ENCODE data around the gene TLN1.

The TLN1 gene

DNA sequence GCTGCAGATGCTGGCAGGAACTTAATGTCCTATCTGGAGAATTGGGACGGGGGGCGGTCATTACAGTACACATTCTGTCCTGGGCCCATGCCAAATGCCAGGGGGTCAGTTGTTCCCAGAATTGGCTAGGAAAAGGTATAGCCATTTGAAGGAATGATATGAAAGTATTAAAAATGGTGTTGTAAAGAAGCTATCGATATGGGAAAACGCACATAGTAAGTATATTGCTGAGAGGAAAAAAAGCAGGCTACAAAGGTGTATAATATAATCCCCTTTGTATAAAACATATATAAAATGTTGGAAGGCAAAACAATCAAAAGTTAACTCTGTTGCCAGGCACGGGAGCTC, 66.5 kb downstream of the TLN1 start:
- ChIA-PET CTCF (interaction anchor here (0.6 to 14.5 kb wide), 8 partner anchors 10 to 296 kb away, joined by 3 to 157 read pairs (median 5); partner anchors contain the start of gene TPM2), POLR2A (interaction anchor here (1.1 to 2.9 kb wide), 12 partner anchors 13 to 149 kb away, joined by 3 to 25 read pairs (median 6); partner anchors contain the start of genes CREB3, TLN1 and TPM2)
- TF ChIP-seq ZNF544 (tag by site-specific recombination; IDR thresholded peaks at IDR 0.05), result no peak
- no peak for TF ChIP-seq INSM2 (tag by site-specific recombination; IDR thresholded peaks at IDR 0.05)
- no peak for TF ChIP-seq ZNF664 (tag by site-specific recombination; IDR thresholded peaks at IDR 0.05)
- no peak for TF ChIP-seq ZIC2 (tag by site-specific recombination; IDR thresholded peaks at IDR 0.05)
- TF ChIP-seq HOXC10 (CRISPR knock-in tag; IDR thresholded peaks at IDR 0.05), result no peak
- 0 out of 2 replicates have a peak, but pooled peaks have one; percentile 19 for TF ChIP-seq ZNF335 (tag by site-specific recombination; conservative IDR thresholded peaks at IDR 0.05)
- no peak for TF ChIP-seq ZNF549 (tag by site-specific recombination; IDR thresholded peaks at IDR 0.05)
- TF ChIP-seq ZNF585B (tag by site-specific recombination; IDR thresholded peaks at IDR 0.05), result no peak
- TF ChIP-seq ZNF146 (tag by site-specific recombination; IDR thresholded peaks at IDR 0.05), result no peak
- no peaks in the 10 kb centered on the region for H3K9me3 ChIP-seq (ENCODE audit: control insufficient read depth, insufficient read depth, low read depth, low read length)
- H3K4me1 ChIP-seq (ENCODE audit: control insufficient read depth, insufficient read depth, low read length), result no peaks in the 10 kb centered on the region
- H3K27ac ChIP-seq (ENCODE audit: extremely low read depth, low read depth, low read length), result peak overlapping the region; percentile 64; the same call in 1 of the 2 replicates
- peaks cover 5 to 35% of the 10 kb centered on the region in 2 experiments for H3K36me3 ChIP-seq (ENCODE audit: control insufficient read depth in 2 of 2, insufficient read depth in 1 of 2, low read length in 2 of 2)
- H3K4me3 ChIP-seq (ENCODE audit: low read depth, low read length), result peak overlapping the region; percentile 75

DNA sequence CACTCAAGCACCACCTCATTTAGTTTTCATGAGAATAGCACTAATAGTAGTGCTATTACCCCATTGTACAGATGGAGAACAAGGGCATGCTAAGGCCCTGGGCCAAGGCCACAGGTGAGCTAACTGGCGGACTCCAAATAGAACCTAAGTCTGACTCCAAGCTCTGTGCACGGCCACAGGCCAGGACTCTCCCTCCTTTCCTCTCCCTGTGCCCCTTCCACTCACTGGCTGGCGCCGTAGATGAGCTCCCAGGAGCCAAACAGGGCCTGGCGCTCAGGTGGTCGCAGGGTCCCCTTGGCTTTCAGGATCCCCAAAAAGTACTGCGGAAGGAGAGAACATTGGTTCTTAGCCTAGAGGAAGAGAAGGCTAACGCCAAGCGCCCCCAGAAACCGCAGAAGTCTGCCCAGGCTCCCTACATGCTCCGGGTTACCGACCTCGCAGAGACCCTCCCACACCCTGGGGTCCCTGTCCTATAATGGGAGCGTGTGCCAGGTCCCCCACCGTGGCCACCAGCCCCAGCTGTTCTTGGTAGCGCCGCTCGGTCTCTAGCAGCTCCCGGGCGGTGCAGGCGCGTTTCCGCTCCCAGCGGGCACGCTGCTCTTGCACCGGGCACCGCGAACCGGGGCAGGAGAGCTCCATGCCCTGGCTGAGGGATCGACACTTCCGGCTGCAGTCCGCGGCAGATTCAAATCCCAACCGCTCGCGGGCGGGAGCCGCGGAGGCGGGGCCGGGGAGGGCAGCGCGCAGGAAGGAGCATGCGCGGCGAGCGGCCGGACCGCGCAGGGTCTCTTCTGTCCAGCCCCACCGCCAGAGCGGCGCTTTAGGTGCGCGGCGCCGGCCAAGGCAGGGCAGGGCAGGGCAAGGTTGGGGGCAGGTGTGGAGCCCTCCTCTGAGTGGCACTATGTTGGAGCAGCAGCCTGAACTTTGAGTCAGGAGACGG, 67.2 kb downstream of the TLN1 start, which contains the start of gene ARHGEF39:
ARHGEF39 (minus strand) TSS at position 665 of the 940 bp plus-strand sequence; CDS start at position 639, 26 bp downstream.
- CTCF ChIA-PET, result interaction anchor here (0.5 to 14.5 kb wide), 15 partner anchors 9 to 1209 kb away, joined by 3 to 157 read pairs (median 5); partner anchors contain the start of genes CREB3 and TPM2
- H3K27ac ChIP-seq (ENCODE audit: extremely low read depth, low read depth, low read length), result peak within 1 kb of the TSS; percentile 64; the same call in 1 of the 2 replicates
- no peak for TF ChIP-seq ZNF24 (tag by site-specific recombination; IDR thresholded peaks at IDR 0.05)
- no peak for TF ChIP-seq ZNF114 (tag by site-specific recombination; IDR thresholded peaks at IDR 0.05)
- no peak for TF ChIP-seq ZNF433 (tag by site-specific recombination; IDR thresholded peaks at IDR 0.05; ENCODE audit: low read depth)
- TF ChIP-seq ZNF747 (tag by site-specific recombination; IDR thresholded peaks at IDR 0.05), result no peak
- no peak for TF ChIP-seq ZNF639 (tag by site-specific recombination; IDR thresholded peaks at IDR 0.05)
- no peak; the same call in 1 of the 2 replicates for TF ChIP-seq ZNF394 (tag by site-specific recombination; IDR thresholded peaks at IDR 0.05; ENCODE audit: borderline replicate concordance)
- no peak for TF ChIP-seq SETDB1 (IDR thresholded peaks at IDR 0.05; ENCODE audit: insufficient read length, low read length)
- no peak for TF ChIP-seq ZNF350 (tag by site-specific recombination; IDR thresholded peaks at IDR 0.05)
- TF ChIP-seq ZNF701 (tag by site-specific recombination; IDR thresholded peaks at IDR 0.05), result no peak
- TF ChIP-seq ZNF404 (tag by site-specific recombination; IDR thresholded peaks at IDR 0.05), result no peak
- no peak for TF ChIP-seq ZNF311 (tag by site-specific recombination; IDR thresholded peaks at IDR 0.05; ENCODE audit: borderline replicate concordance)
- TF ChIP-seq ZNF776 (tag by site-specific recombination; IDR thresholded peaks at IDR 0.05; ENCODE audit: borderline replicate concordance), result no peak
- TF ChIP-seq KLF16 (tag by site-specific recombination; IDR thresholded peaks at IDR 0.05), result 0 out of 2 replicates have a peak, but pooled peaks have one; percentile 40
- TF ChIP-seq ZNF169 (tag by site-specific recombination; IDR thresholded peaks at IDR 0.05), result no peak
- TF ChIP-seq, protein P1, sequence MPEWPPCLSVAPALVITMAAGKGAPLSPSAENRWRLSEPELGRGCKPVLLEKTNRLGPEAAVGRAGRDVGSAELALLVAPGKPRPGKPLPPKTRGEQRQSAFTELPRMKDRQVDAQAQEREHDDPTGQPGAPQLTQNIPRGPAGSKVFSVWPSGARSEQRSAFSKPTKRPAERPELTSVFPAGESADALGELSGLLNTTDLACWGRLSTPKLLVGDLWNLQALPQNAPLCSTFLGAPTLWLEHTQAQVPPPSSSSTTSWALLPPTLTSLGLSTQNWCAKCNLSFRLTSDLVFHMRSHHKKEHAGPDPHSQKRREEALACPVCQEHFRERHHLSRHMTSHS (tag by site-specific recombination; IDR thresholded peaks at IDR 0.05), result no peak
- no peak for TF ChIP-seq ZSCAN16 (tag by site-specific recombination; IDR thresholded peaks at IDR 0.05)
- TF ChIP-seq ZNF37A (tag by site-specific recombination; IDR thresholded peaks at IDR 0.05), result no peak
- TF ChIP-seq ZNF133 (tag by site-specific recombination; IDR thresholded peaks at IDR 0.05), result no peak
- no peak for TF ChIP-seq ZFP41 (tag by site-specific recombination; IDR thresholded peaks at IDR 0.05; ENCODE audit: borderline replicate concordance)
- no peak for TF ChIP-seq PRDM1 (tag by site-specific recombination; IDR thresholded peaks at IDR 0.05)
- no peak for TF ChIP-seq ZNF416 (tag by site-specific recombination; IDR thresholded peaks at IDR 0.05)
- no peak for TF ChIP-seq ZNF391 (tag by site-specific recombination; IDR thresholded peaks at IDR 0.05; ENCODE audit: borderline replicate concordance, low read depth)

More for the DNA sequence above, 67.2 kb downstream of the TLN1 start, which contains the start of gene ARHGEF39:
- H3K4me1 ChIP-seq (ENCODE audit: control insufficient read depth, insufficient read depth, low read length), result no peaks in the 10 kb centered on the region
- H3K4me3 ChIP-seq (ENCODE audit: low read depth, low read length), result peak within 1 kb of the TSS; percentile 75
- H3K9me3 ChIP-seq (ENCODE audit: control insufficient read depth, insufficient read depth, low read depth, low read length), result no peaks in the 10 kb centered on the region
- POLR2A ChIA-PET, result interaction anchor here (0.6 to 2.9 kb wide), 14 partner anchors 13 to 149 kb away, joined by 3 to 25 read pairs (median 5); partner anchors contain the start of genes CREB3, TLN1 and TPM2
- peaks cover 5 to 40% of the 10 kb centered on the region in 2 experiments for H3K36me3 ChIP-seq (ENCODE audit: control insufficient read depth in 2 of 2, insufficient read depth in 1 of 2, low read length in 2 of 2)
